ENCODE results near the gene GPR62.

The GPR62 gene

DNA sequence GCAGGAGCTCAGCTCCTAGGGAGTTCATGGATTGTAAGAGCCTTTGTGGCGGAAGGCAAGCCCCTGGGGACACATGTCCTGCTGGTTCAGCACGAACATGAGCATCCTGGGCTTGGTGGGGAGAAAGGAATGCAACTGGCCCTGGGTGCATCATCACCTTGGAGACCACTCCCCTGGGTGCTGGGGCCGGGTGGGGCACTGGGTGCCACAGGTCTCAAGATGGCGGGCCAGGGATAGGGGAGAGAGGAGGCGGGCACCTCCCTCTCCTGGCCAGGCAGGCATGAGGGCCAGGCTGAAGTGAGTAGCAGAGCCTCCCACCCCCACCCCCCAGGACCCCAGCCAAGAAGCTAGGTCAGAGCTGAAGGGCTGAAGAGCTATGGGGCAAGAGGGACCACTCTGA lies 11.3 kb downstream of the GPR62 start:
- TF ChIP-seq, protein P1, sequence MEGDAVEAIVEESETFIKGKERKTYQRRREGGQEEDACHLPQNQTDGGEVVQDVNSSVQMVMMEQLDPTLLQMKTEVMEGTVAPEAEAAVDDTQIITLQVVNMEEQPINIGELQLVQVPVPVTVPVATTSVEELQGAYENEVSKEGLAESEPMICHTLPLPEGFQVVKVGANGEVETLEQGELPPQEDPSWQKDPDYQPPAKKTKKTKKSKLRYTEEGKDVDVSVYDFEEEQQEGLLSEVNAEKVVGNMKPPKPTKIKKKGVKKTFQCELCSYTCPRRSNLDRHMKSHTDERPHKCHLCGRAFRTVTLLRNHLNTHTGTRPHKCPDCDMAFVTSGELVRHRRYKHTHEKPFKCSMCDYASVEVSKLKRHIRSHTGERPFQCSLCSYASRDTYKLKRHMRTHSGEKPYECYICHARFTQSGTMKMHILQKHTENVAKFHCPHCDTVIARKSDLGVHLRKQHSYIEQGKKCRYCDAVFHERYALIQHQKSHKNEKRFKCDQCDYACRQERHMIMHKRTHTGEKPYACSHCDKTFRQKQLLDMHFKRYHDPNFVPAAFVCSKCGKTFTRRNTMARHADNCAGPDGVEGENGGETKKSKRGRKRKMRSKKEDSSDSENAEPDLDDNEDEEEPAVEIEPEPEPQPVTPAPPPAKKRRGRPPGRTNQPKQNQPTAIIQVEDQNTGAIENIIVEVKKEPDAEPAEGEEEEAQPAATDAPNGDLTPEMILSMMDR (IDR thresholded peaks at IDR 0.05; ENCODE audit: low read depth, low read length) = no peak
- DNase-seq (ENCODE audit: extremely low read depth, low read depth) = no peak

DNA sequence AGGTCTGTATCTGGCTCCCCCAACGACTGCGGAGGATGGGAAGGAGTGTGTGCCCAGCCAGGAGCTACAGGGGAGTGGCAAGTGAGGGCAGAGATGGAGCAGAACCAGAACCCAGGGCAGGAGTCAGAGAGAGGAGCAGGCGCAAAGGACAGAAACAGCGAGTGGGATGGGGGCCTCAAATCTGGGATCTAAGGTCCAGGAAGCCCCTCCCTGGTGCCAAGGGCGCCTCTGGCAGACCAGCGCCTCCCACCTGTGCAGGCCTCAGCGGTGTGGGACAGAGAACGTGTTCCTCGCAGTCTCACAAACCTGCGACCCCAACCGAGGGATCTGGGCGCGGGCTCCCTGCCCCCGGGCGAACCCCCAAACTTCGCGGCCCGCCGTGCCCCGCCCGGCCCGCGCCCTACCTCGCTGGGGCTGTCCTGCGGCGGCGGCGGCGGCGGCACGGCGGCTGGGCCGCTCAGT lies 11.8 kb downstream of the GPR62 start:
- TF ChIP-seq, protein P1 (IDR thresholded peaks at IDR 0.05; ENCODE audit: low read depth, low read length) = no peak
- no peak for DNase-seq (ENCODE audit: extremely low read depth, low read depth)

DNA sequence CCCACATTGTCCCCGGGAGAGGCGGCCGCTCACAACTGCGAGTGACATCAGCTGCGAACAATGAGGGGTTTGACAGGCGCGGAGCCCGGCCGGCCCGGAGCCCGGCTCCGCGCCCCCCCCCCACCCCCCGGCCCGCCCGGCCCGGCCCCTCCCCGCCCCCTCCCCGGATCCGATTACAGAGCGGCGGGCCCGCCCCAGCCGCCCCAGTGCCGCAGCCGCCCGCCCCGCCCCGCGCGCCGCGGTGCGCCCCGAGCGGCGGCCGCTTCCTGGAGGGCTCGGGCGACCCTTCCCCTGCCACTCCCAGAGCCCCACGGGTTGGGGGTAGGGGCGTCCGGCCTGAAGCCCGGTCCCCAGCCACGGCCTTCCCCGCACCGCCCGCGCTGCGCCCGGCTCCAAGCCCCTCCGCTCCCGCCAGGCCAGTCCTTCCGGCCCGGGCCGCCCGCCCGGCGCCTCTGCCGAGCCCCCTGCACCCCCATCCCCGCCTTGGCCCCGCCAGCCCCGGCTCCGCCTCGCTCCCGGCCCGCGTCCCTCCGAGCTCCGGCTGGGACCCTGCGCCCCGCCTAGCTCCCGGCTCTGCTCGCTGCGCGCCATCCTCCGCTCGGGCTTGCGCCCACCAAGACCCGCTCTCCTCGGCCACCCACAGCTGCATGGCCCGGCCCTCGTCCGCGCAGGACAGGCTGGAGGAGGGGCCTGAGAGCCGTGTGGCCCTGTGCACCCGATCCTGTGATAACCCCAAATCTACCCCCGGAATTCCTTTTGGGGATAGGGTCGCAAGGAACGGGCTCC lies 12.4 kb downstream of the GPR62 start, which contains the start of gene PCBP4:
Gene PCBP4, minus strand, starts transcription at position 71 of the 786 bp plus-strand sequence. CDS start 6,214 bp downstream, outside the sequence.
- TF ChIP-seq, protein P1 (IDR thresholded peaks at IDR 0.05; ENCODE audit: low read depth, low read length) = no peak
- DNase-seq (ENCODE audit: extremely low read depth, low read depth) = no peak

DNA sequence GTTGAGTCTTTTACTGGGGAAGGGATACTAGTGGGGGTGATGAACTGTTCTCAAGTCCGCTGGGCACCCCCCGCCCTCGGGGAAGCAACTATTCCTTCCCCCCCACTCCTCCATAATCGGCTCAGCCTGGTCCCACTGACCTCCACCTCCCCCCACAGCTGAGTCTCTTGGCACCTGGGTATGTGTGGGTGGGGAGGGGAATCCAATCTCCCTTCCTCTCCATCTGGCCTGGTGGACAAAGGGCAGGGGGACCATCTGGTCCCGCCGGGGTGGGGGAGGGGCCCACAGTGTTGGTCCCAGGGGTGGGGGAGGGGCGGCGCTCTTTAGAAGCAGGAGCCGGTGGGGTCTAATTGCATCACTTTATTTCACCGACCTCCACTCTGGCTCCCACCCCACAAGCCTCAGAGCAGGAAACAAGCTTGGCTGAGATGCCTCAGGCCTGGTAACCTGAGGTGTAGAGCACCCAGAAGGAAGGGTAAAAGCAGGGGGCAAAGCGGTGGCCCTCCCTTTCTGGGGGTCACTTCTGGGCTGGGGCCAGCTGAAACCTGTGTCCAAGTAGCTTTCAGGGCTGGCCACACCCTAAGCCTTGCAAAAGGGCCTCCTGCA lies 13.1 kb downstream of the GPR62 start:
- TF ChIP-seq, protein P1 (IDR thresholded peaks at IDR 0.05; ENCODE audit: low read depth, low read length) = no peak
- DNase-seq (ENCODE audit: extremely low read depth, low read depth) = no peak

DNA sequence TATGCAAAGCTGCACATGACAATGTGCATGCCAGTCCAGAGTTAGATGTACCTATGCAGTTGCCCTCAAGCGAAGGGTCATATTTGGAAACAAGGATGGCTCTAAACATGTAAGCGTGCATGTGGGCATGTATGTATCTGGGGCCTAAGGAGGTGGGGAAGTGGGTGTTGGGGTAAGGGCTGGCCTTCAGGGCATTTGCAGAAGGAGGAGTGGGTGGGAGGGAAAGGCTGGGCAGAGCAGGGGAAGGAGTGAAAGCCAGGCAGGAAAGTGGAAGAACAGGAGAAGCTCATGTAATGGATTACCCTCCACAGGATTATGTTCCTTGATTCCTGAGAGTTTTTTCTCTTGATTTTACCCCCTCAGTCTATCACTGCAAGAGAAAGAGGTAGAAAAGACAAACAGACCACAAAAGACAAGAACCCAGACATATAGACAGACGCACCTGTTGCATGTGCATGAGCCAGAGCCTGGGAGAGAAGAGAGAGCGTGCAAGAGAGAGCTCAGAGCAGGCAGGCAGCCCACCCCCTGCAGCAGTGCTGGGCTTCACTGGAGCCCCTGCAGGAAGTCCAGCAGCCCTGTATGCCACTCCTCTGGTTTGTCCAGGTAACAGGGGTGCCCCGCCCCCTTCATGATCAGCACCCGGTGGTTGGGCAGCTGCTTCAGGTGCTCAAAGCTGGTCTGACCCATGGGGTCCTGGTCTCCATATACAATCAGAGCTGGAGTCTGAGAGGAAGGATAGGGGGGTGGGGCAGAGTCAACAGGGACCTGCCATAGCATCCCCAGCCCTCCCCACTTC lies 13.9 kb downstream of the GPR62 start:
- no peak for DNase-seq (ENCODE audit: extremely low read depth, low read depth)
- TF ChIP-seq, protein P1 (IDR thresholded peaks at IDR 0.05; ENCODE audit: low read depth, low read length) = no peak

DNA sequence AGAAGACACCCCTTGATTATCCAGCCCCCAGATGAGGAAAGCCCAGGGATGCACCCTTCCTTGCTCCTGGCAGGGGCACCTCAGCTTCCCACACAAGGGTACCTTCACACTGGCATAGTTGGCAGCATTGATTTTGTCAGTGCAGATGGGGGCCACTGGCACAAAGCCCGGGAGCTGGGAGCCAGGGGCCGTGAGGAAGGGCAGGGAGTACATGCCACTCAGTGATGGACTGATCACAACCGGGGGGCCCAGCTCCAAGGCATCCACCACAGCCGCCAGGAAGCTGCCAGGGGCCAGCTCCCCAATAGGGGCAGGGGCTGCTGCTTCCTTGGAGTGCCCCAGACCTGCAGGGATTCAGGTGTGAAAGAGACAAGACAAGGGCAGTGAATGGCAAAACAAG lies 14.7 kb downstream of the GPR62 start:
- DNase-seq (ENCODE audit: extremely low read depth, low read depth) = no peak
- TF ChIP-seq, protein P1 (IDR thresholded peaks at IDR 0.05; ENCODE audit: low read depth, low read length) = no peak

Data from AG09319 (cell line).